Stimulated activated naive CD8-positive, alpha-beta T cell treated with anti-CD3 and anti-CD28 coated beads, Interleukin-15, Interleukin-2, amounts not matched to agents 100 ng/mL and 50 ng/mL, for 24 hours (primary cell): ENCODE data around the gene INTS1.
"Not testable (repeated sequence)": the region's sequence is repeated elsewhere in the genome, so short reads cannot be mapped to it uniquely, and the experiment has no call there.

ENCODE experiments used
- H3K27ac Mint-ChIP-seq: one replicate; pipeline ENCODE4 v1.8.0; 2021; ENCODE audit warnings: mild to moderate bottlenecking, mixed read lengths
- H3K27me3 Mint-ChIP-seq: one replicate; pipeline ENCODE4 v1.8.0; 2021; ENCODE audit warnings: mixed read lengths
- H3K36me3 Mint-ChIP-seq: one replicate; pipeline ENCODE4 v1.8.0; 2021; ENCODE audit warnings: low read depth, mixed read lengths
- H3K4me1 Mint-ChIP-seq: one replicate; pipeline ENCODE4 v1.8.0; 2021; ENCODE audit warnings: low read depth, mixed read lengths
- H3K4me3 Mint-ChIP-seq: one replicate; pipeline ENCODE4 v1.8.0; 2021; ENCODE audit warnings: mild to moderate bottlenecking, mixed read lengths
- H3K9me3 Mint-ChIP-seq: one replicate; pipeline ENCODE4 v1.8.0; 2021; ENCODE audit warnings: mixed read lengths

Gene INTS1

DNA sequence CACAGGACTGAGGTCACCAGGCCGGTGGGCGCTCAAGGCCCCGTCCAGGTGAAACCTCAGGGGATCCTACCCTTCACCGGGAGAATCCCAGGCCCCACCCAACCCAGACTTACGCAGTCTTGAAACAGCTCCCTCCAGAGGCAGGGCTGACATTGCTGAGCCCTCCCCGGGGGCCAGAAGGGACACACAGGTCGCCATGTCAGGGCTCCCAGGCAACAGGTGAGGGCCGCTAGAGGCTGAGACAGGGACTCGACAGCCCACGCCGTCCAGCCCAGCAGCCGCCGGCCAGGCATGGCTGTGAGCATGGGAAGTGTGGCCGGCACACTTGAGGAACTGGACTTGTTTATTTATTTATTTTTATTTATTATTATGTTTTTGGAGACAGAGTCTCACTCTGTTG, 55.2 kb downstream of the INTS1 start:
- Mint-ChIP-seq H3K27me3 (no peaks in the 10 kb centered on the region), H3K27ac (no peak overlapping the region), H3K4me3 (no peak overlapping the region), H3K9me3 (no peaks in the 10 kb centered on the region), H3K36me3 (no peaks in the 10 kb centered on the region), H3K4me1 (no peaks in the 10 kb centered on the region)

DNA sequence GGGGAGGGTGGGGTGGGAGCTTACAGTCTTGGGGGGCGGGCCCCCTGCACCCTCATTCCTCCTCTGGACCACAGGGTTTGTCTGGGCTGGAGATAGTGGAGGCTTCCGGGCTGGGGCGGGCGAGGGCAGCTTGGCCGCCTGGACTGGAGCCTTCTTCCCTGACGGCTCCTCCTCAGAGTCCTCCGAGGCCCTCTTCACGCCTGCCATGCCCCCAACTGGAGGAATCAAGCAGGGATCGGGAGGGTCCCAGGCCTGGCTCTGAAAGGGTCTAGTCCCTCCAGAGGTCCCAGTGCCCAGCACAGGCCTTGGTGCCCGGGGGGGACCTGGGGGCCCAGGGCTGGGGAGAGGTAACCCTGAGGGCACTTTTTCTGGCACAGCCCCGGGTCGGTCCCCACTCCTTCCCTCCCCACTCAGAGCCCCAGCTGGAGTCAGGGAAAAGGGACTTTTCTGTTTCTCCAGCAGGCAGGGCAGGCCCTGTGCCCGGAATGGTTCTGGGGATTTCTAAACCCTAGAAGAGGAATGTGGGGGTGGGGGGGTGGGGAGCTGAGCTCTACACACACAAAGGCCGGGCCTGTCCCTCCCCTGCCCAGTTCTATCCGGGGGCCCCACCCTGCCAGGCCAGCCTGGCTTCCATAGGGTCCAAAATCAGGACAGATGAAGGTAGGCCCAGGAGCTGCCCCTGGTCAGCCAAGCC, 56.5 kb downstream of the INTS1 start:
- no peak overlapping the region for H3K27ac Mint-ChIP-seq
- H3K27me3 Mint-ChIP-seq, result no peaks in the 10 kb centered on the region
- H3K36me3 Mint-ChIP-seq, result no peaks in the 10 kb centered on the region

DNA sequence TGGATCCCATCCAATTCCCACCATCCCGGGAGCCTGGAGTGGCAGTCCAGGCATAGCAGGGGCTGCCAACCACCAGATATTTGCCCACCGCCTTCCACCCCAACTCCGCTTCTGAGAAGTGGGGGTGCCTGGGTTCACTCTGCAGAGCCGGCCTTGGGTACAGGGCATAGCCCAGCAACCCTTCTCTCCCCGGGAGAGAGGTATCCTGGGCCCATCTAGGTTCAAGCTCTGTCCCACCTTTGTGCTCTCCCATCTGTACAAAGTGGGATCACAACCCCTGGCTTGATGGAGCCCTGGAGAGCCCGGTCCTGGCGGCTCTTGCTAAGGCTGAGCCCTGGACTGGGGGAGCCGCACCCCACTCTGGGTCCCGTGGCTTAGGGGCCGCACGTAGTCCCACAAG, 57.1 kb downstream of the INTS1 start:
- H3K27ac Mint-ChIP-seq, result no peak overlapping the region
- no peaks in the 10 kb centered on the region for H3K4me1 Mint-ChIP-seq
- H3K36me3 Mint-ChIP-seq, result no peaks in the 10 kb centered on the region
- no peak overlapping the region for H3K4me3 Mint-ChIP-seq
- H3K9me3 Mint-ChIP-seq, result no peaks in the 10 kb centered on the region
- no peaks in the 10 kb centered on the region for H3K27me3 Mint-ChIP-seq

More for the DNA sequence above, 56.5 kb downstream of the INTS1 start:
- Mint-ChIP-seq H3K4me3 (no peak overlapping the region), H3K4me1 (no peaks in the 10 kb centered on the region), H3K9me3 (no peaks in the 10 kb centered on the region)

DNA sequence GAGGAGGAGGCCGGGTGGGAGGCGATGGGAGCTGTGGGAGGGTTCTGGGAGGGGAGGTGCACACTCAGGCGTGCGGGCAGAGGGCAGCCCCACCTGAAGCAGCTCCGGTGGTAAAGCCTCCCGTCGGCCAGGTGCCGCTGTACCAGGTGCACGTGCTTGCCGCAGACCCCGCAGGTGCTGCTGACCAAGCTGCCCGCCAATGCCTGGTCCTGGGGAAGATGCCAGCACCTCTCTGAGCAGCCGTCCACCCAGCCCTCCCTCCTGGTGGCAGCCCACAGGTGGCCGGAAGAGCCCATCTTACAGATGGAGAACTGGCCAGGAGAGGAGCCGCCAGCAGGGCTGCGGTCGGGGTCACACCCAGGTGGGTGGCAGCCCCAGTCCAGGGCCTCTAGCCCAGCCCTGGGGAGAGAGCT, 57.6 kb downstream of the INTS1 start:
- Mint-ChIP-seq H3K9me3 (no peaks in the 10 kb centered on the region), H3K27ac (no peak overlapping the region), H3K36me3 (no peaks in the 10 kb centered on the region), H3K27me3 (no peaks in the 10 kb centered on the region), H3K4me1 (no peaks in the 10 kb centered on the region), H3K4me3 (no peak overlapping the region)

DNA sequence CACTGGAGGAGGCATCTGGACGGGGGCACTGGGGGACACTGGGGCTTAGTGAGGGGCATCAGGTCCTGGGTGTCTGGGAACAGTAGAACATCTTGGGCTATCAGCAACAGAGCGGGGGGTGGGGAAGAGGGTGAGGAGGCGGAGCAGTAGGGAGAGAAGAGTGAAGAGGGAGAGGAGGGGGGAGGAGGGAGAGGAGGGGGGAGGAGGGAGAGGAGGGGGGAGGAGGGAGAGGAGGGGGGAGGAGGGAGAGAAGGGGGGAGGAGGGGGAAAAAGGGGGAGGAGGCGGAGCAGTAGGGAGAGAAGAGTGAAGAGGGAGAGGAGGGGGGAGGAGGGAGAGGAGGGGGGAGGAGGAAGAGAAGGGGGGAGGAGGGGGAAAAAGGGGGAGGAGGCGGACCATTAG, 58.2 kb downstream of the INTS1 start:
- H3K36me3 Mint-ChIP-seq, H3K27me3 Mint-ChIP-seq, H3K9me3 Mint-ChIP-seq, H3K4me1 Mint-ChIP-seq, H3K4me3 Mint-ChIP-seq, H3K27ac Mint-ChIP-seq: not testable (repeated sequence)

DNA sequence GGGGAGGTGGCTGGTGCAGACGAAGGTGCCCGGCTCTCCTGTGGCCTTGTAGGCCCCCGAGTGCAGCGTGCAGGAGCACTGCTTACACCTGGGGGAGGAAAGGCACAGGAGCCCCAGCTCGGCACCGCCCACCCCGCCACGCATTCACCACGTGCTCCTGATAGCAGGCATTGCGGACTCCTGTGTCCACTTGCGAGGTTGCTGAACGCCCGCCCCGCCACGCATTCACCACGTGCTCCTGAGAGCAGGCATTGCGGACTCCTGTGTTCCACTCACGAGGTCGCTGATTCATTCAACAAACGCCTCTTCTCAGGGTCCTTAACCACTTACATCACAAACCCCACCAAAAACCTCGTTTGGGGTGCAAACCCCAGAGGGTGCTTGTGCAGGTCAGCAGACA, 58.8 kb downstream of the INTS1 start:
- no peak overlapping the region for H3K4me3 Mint-ChIP-seq
- H3K36me3 Mint-ChIP-seq, result no peaks in the 10 kb centered on the region
- no peaks in the 10 kb centered on the region for H3K4me1 Mint-ChIP-seq
- H3K9me3 Mint-ChIP-seq, result no peaks in the 10 kb centered on the region
- no peaks in the 10 kb centered on the region for H3K27me3 Mint-ChIP-seq
- H3K27ac Mint-ChIP-seq, result no peak overlapping the region

DNA sequence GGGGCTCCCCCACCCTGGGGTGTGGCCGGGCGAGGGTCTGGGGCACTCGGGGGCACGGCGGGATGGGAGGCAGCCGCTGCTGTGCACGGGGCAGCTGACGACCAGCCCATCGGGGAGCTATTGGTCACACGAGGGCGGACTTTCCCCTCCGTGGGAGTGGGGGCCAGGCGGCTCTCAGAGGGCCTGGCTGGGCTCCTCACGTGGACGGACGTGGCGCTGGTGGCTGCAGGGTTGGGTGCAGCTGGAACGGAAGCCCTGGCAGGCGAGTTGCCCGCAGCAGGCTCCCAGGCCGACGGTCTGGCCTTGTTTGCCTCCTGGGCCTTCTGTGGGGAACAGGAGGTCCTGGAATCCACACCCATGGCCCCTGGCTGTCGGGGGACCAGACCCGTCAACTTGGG, 59.3 kb downstream of the INTS1 start:
- Mint-ChIP-seq H3K27ac (no peak overlapping the region), H3K27me3 (no peaks in the 10 kb centered on the region), H3K9me3 (no peaks in the 10 kb centered on the region), H3K4me3 (no peak overlapping the region), H3K4me1 (no peaks in the 10 kb centered on the region), H3K36me3 (no peaks in the 10 kb centered on the region)

DNA sequence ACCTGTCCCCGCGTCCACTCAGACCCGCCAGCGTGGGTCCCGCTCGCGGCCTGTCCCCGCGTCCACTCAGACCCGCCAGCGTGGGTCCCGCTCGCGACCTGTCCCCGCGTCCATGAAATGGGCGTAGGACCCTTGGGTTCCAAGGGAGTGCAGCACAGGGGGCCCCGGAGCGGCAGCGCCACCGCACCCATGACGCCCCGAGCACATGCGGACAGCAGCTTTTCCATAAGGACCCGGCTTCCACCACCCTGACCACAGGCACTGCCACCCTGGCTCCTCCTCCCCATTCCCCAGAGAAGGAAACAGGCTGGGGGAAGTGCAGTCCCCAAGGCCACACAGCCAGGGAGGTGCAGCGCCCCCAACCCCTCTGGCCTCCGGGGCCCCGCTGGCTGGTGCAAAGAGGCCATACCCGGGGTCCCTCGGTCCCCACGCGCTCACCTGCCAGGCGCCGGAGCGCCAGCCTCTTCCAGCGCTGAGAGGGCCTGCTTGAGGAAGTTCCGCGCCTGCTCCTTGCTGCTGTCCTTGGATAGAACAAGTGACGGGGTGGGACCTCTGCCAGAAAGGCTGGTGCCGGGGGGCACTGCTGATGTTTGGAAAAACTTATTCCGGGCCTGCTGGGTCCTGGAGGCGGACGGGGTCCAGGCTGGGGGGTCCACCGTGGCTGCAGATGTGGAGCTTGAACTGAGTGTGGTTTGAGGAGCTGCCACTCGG, 59.8 kb downstream of the INTS1 start:
- Mint-ChIP-seq H3K4me3 (no peak overlapping the region), H3K4me1 (no peaks in the 10 kb centered on the region), H3K27ac (no peak overlapping the region), H3K9me3 (no peaks in the 10 kb centered on the region), H3K36me3 (no peaks in the 10 kb centered on the region), H3K27me3 (no peaks in the 10 kb centered on the region)

DNA sequence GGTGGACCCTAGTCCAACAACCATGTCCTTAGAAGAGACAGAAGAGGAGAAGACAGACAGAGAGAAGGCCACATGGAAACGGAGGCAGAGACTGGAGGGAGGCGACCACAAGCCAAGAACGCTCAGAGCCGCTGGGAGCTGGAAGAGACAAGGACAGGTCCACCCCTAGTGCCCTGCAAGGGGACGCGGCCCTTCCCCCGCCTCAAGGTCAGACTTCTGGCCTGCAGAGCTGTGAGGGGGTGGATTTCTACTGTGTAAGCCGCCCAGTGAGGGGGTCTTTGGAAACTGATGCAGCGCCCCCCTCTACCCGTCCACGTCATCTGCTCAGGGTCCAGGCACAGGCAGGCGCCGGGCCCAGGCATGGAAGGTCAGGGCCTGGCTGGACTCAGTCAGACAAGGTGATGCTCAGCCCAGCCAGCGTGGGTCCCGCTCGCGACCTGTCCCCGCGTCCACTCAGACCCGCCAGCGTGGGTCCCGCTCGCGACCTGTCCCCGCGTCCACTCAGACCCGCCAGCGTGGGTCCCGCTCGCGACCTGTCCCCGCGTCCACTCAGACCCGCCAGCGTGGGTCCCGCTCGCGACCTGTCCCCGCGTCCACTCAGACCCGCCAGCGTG, 60.5 kb downstream of the INTS1 start:
- not testable (repeated sequence) for H3K9me3 Mint-ChIP-seq, H3K36me3 Mint-ChIP-seq, H3K27ac Mint-ChIP-seq, H3K4me1 Mint-ChIP-seq, H3K27me3 Mint-ChIP-seq, H3K4me3 Mint-ChIP-seq

DNA sequence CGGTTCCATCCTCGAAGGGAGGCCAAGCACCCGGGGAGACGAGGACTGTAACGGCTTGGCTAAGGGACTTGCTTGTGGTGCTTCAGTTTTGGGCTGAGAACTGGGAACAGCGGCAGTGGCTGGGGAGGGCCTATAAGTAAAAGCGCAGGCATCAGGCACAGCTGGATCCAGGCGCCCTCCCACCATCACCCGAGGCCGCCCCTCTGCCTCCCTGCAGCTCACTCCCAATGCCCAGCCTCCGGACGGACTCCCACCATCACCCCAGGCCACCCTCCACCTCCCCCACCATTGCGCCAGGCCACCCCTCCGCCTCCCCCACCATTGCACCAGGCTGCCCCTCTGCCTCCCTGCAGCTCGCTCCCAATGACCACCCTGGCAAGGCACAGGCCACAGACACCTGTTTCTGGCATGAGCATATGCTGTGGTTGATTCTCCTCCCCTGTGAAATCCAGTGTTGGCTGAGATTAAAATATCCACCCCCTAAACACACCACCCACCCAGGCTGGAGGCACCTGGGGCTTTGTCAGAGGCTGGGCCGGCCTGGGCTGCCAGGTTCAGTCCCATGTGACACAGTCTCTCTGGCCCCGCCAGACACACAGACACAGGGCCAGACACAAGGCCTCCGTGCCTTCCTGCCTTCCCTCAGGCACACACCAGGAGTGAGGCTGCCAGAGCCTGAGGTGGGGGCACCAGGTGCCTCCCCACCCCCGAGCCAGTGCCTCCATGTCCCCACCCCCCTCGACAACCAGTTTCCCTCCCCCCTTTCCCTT, 61.6 kb downstream of the INTS1 start:
- Mint-ChIP-seq H3K27me3 (no peaks in the 10 kb centered on the region), H3K27ac (no peak overlapping the region), H3K4me1 (no peaks in the 10 kb centered on the region), H3K36me3 (no peaks in the 10 kb centered on the region), H3K9me3 (no peaks in the 10 kb centered on the region), H3K4me3 (no peak overlapping the region)

DNA sequence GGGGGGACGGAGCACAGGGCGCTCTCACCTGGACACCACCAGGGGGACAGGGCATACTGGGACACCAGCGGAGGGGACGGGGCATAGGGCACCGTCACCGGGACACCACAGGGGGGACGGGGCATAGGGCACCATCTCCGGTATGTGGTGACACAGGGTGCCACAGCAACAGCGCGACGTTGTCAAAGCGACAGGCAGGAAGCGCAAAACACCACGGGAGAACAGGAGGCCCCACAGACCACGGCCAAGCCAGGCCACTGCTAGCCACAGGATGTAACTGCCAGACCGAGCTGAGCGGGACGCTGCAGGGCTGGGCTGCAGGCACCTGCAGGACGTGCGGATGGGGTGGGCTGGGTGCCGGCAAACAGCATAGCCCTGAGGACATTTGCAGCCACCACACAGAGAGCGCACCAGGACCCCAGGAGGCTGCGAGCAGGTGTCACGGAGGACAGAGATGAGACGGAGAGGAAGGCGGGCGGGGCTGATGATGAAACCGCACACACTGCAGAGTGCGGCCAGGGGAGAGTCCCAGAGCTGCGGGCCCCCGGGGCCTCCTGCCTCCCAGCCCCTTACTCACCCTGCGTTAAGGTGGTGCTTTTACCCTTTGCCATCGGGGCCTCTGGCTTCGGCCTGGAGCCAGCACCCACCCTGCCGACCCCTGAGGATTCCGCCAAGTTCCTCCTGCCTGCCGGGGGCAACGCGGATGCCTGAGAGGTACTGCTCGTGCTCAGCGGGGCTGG, 62.4 kb downstream of the INTS1 start:
- no peaks in the 10 kb centered on the region for H3K36me3 Mint-ChIP-seq
- no peaks in the 10 kb centered on the region for H3K9me3 Mint-ChIP-seq
- H3K4me1 Mint-ChIP-seq, result no peaks in the 10 kb centered on the region
- no peaks in the 10 kb centered on the region for H3K27me3 Mint-ChIP-seq
- H3K4me3 Mint-ChIP-seq, result no peak overlapping the region
- H3K27ac Mint-ChIP-seq, result no peak overlapping the region

DNA sequence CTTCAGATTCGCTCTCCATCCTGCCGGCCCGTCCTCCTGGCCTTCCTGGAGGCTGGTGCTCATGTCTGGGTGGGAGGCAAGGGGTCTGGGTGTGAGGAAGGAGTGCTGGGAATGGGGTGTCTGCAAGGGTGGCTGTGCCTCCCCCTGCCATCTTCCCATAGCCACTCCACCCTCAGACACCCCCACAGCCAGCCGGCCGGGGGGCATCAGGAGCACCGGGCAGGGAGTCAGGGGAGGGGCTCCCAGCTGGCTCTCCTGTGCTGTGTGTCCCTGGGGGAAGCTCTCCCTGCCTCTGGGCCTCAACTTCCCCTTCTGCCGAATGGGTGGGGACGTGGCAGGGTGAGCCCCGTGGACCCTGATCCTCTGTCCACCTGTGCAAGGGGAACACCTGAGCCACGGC, 63.6 kb downstream of the INTS1 start:
- H3K4me1 Mint-ChIP-seq, result no peaks in the 10 kb centered on the region
- no peak overlapping the region for H3K4me3 Mint-ChIP-seq
- H3K27me3 Mint-ChIP-seq, result no peaks in the 10 kb centered on the region

DNA sequence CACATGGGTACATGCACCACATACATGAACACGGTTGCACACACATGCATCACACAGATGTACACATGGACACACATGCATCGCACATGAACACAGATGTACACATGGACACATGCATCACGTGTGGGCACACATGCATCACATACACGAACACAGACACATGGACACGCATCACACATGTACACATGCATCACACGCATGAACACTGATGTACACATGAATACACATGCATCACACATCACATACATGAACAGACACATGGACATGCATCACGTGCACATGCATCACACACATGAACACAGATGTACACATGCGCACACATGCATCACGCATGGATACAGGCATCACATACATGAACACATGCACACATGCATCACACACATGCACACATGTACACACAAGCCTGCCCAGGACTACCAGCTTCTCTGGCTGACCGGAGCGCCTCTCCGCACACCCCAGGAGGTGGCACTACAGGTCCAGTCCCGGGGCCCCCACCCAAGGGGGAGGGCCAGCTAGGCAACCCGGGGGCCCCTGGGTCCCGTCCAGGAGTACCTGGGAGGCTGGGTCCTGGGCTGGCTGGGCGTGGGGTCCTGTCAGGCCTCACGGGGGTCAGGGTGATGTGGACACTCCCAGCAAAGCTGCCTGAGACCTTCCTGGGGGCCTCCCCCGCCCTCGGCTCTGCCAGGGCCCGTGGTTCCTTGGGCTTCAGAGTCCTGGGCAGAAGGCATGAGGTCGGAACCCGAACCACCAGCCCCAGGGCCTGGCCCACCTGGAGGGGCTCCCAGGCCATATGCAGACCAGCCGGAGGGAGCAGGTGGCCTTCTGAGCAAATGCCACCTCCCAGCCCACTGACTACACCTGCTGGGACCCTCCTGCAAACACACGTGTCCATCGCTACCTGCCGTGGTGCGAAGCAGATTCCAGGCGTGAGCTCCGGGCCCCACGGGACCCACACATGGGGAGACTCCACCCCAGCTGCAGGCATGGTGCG, 64.5 kb downstream of the INTS1 start:
- no peaks in the 10 kb centered on the region for H3K9me3 Mint-ChIP-seq
- H3K27ac Mint-ChIP-seq, result no peak overlapping the region
- no peak overlapping the region for H3K4me3 Mint-ChIP-seq
- H3K4me1 Mint-ChIP-seq, result no peaks in the 10 kb centered on the region
- H3K27me3 Mint-ChIP-seq, result no peaks in the 10 kb centered on the region
- H3K36me3 Mint-ChIP-seq, result no peaks in the 10 kb centered on the region

More for the DNA sequence above, 63.6 kb downstream of the INTS1 start:
- Mint-ChIP-seq H3K27ac (no peak overlapping the region), H3K36me3 (no peaks in the 10 kb centered on the region), H3K9me3 (no peaks in the 10 kb centered on the region)

DNA sequence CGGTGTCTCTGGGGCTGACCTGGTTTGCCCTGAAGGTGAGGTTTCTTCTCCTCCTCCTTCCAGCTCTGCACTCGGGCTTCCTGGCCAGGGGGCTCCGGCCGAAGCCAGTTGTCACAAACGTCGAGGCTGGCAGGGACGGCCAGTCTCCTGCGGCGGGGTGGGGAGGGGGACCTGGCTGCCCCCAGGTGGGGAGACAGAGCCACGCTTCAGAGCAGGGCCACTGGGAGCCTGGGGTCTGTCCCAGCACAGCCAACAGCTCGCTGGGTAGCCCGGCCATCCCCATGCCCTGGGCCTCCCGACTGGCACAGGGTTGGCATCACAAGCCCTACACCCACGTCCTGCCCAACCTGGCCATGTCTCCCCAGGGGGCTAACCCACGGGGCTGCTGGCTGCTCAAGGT, 65.4 kb downstream of the INTS1 start:
- H3K27me3 Mint-ChIP-seq, result no peaks in the 10 kb centered on the region
- no peak overlapping the region for H3K27ac Mint-ChIP-seq
- H3K9me3 Mint-ChIP-seq, result no peaks in the 10 kb centered on the region
- H3K4me1 Mint-ChIP-seq, result no peaks in the 10 kb centered on the region
- H3K36me3 Mint-ChIP-seq, result no peaks in the 10 kb centered on the region
- H3K4me3 Mint-ChIP-seq, result no peak overlapping the region
